NCI-H1436 (cell line): ENCODE measurements around the gene SH3BP5L.

Experiments
- DNase-seq: peaks from one replicate; lab custom pipeline; 2025; lab: John Stamatoyannopoulos, UW

SH3BP5L gene

DNA sequence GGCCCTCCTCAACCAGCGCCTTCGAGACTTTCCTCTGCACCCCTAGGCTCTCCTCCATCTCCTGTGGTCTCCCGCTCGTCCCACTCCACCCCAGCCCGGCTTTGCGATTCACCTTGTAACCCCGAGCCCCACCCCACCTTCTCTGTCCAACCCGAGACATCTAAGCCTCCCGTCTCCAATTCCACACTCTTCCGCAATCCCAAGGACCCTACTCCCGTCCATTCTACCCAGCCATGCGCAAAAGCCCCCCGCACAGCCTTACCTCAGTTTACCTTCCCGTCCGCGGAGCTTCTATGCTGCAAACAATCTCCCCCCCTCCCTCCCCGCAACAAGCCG is 174 bp downstream of the SH3BP5L start:
- no peak for DNase-seq

DNA sequence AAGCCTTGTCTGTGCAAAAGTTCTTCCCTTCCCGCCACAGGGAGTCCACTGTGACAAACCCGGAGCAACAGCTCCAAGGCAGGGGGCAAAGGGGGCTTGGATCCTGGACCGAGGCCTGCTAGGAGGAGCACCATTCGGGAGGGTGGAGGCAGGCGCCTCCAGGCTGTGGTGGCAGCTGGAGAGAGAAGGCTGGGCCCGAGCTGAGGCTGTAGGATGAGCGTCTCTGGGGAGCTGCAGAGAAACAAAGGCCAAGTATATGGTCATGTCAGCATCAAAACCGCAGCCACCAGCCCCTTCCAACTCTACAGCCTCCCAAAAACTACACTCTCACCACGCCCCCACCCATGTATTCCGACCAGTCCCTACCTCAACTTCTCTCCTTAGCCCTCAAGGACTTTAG is 579 bp downstream of the SH3BP5L start:
- no peak for DNase-seq

DNA sequence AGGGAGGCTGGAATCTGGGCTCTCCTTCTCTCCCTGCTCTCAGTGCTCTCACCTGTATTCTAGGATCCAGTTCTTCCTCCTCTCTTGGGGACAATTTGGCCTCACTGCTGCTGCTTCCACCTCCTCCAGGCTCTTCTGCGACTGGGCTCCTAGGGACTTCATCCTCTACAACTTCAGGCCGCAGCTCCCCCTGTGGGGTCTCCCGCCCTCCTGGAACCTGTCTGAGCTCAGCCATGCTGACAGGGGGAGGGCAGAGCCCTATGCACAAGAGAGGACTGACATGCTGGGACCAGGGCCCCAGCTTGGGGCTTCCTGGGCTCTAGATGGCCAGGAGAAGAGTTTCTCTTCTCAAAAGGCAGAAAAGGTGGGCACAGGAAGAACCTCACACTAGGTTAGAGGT is 1.0 kb downstream of the SH3BP5L start:
- no peak for DNase-seq

DNA sequence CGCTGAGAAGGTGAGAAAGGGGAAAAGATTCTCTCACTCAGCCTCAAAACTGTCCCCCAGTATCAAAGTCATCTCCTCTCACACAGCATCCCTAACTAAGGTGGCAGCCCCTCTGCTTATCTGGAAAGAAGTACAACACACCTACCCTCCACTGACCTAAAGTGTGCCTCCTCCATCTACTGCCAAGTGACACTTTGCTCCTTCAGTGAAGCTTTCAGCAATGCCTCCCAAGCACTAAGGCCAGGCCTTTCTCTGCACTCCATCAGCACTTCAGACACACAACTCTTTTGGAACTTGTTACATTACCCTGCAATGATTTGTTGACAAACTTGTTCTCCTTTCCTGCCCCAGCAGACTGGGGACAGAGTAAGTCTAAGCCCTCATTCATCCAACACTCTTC is 1.4 kb downstream of the SH3BP5L start:
- DNase-seq: no peak

DNA sequence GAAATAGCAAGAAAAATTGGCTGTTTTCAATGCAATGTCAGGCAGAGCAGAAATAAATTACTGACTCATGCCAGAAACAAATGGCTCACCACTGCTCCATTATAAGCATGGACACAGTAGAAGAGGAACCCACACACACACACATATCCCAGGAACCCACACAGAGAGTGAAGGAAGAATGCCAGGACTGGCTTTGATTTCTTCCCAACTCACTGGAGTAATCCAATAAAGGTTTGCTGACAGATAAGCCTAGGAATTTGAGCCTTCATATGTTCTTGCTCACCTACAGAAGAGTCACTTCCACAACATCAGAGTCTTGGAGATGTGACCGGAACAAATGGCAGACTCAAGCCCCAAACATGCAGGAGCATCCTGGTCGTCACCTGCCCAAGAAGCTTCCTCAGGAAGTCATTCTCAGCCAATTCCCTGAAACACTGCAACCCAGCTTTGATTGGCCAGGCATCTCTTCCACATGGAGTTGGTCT is 2.2 kb downstream of the SH3BP5L start:
- DNase-seq: no peak

DNA sequence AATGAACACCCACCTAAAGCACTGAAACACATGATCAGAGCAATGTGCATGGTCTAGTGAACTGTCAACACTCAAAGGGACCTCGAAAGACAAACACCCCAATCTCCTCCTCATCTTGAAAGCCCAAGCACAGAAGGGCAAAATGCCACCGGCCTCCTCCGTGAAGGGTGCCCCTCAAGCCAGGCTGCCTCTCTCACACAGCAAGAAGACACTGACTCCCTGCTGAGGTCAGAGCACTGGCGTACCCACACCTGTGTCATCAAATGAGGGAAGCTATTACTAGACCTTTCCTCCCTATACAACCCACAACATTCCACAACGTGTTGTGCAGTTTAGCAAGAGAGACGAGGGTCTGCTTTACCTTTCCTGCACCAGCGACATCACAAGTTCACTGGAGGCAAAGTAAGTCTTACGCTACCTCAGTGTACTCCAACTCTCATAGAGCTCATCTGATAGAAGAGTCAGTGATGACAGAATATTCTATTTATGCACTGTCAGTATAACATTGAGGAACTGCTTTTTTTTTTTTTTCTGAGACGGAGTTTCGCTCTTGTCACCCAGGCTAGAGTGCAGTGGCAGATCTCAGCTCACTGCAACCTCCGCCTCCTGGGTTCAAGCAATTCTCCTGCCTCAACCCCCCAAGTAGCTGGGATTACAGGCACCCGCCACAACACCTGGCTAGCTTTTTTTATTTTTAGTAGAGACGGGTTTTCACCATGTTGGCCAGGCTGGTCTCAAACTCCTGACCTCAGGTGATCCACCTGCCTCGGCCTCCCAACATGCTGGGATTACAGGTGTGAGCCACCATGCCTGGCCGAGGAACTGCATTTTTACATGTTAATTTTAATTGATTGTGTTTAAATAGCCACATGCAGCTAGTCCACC is 3.3 kb downstream of the SH3BP5L start:
- DNase-seq: no peak

DNA sequence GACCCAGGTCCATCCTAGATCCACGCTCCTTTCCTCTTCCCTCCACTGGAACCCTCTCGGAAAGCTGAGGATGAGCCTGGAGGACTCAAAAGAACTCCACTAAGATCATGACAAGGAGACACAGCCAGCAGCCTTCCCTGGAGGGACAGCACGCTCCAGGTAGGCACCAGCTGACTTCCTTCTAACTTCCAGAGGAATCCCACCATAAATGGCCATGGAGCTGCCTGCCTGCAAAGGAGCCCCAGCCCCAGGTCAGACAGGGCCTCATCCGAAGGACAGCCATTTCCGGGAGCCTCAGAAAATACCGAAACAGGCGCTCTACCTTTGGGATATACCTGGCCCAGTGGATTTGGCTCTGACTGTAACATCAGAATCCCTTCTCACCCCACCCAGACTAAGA is 4.1 kb downstream of the SH3BP5L start:
- DNase-seq: no peak

DNA sequence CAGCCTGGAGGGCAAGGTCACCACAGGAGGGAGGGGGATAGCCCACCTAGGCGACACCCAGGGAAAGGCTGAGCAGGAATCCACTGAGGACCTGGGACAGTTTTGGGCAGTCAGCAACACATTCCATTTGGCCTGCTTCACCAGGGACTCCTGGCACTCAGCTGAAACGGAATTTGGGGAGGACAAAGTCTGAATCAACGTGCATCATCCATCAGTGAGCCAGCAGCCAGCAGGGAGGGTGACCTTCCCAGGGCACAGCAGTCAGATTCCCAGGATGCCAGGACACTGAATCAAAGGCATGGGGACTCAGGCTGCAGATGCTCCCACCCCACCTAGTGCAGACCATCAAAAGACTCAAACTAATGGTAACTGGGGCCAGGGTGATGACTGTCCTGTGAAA is 4.6 kb downstream of the SH3BP5L start:
- no peak for DNase-seq

DNA sequence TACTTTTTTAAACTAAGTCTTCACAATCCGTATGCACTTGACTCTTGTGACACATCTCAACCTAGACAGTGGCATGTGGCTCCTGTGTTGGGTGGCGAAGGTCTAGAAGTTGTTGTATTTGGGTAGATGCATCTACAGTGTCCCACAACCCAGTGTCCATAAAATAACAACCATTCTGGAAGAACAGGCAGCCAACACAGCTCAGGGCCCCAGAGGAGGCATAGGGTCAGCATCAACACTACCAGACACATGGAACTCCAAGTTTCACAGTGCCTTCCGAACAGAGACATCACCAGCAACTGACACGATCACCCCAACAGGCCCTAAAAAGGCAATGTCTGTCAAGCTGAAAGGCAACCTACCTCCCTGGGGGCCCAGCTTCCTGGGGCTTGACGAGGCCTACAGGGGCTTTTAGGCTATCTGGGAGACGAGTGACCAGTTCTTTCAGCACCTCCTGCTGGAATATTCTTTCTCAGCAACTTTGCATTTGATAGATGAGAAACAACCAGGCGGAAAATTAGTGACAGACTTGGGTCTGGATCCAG is 5.6 kb downstream of the SH3BP5L start:
- no peak for DNase-seq

DNA sequence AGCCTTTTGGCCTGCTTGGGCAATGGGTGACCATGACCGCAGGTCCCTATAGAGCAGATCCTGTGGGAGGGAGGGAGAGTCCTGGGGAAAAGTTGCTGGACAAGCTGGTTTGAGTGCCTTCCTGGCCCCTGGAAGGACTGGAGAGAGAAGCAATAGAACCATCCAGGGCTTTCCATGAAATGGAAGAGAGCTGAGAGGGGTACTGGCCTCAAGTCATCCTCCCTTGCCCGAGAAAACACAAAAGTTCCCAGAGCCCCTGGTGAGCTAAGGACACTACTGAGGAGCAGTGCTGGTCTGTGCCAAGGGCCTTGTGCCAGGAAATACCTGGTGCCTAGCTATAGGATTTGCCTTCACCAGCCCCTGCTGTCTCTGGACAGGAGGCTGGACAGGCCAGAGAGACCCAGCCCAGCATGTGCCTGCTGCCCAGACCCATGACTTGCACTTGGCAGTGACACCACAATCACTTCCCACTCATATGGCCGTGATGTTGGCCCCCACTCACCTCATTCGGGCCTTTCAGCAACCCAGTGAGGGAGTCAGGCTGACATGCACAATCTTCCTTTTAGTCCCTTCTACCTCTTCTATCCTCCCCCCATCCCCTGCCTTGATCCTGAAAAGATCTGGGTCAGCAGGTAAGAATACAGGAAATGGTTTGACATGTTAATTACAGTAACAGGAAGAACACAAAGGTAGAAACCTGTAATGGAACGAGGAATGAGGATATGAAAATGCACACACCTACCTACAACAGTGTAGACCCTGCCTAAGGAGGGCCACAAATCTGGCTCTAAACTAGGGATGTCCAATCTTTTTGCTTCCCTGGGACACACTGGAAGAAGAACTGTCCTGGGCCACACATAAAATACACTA is 7.0 kb downstream of the SH3BP5L start:
- DNase-seq: no peak

DNA sequence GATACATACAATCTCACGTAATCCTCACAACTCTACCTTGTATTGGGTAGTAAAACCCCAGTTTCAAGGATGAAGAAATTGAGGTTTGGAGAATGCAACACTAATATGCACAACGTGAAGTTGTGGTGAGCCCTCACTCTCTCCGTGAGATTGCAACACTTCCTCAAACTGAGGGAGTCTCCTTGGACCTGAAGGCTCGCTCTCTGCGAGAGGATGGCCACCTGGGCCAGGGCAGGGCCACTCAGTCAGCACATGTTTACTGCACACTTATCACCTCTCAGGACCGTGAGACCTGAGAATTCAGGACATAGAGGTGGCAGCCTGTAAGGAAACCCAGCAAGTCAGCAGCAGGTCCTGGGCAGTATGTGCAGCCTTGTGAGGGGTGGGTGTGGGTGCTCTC is 8.7 kb downstream of the SH3BP5L start:
- DNase-seq: no peak

DNA sequence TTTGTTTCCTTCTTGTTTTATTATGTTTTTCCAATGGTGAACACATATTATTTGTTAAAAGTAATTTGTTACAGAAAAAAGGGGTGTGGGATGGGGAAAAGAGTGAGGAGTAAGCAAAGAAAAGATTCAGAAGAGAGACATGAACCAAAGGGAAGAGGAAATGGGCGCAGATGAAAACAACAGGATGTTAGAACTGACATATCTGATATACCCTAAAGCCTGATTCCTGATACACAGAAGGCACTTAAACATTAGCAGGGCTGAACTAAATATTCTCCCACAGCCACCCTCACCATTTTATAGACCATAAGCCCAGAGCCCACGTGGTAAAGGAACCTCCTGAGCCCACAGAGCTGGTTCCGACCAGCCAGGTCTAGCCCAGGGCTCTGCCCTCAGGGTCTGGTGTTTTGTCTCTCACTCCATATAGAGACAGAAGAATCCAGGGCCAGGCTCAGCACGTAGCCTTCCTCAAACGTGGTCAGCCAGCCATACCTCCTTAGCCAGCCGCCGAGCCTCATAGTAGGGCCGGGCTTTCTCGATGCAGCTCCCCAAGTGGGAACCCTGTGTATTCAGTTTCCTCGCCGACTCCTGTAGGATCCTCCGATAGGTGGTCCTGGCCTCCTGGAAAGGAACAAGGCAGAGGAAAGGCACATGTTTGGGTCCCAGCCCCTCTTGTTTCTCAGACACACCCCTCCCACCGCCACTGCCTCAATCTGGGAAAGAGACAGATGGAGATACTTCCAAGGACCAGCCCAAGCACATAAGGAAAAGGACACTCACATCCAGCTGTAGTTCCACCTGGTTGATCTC is 9.5 kb downstream of the SH3BP5L start:
- no peak for DNase-seq

DNA sequence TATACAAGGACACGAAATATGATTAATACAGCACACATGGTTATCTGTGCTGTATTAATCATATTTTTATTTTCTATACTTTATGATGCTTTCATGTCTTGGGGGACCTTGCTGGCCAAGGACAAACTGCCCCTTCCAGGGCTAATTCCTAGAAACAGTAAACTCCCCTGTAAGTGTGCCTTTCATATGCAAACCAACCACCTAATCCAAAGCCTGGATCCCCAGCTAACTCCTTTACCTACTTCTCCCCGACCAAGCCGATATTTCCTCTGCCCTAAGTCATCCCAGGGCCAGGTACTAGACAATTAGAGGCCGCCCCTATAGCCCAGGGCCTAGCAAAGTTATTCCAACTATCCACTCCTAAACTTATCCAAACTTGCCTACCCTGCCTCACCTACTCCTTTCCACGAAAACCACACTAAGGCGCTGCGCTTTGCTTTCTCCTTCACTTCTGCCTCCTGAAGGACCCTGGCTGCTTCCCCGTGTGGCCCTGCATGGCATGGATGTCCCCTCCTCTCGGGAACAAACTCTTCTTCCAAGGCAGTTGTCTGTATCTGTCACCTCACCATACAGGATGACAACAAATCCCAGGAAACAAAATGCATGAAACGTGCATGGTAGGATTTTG is 10.2 kb downstream of the SH3BP5L start:
- no peak for DNase-seq

DNA sequence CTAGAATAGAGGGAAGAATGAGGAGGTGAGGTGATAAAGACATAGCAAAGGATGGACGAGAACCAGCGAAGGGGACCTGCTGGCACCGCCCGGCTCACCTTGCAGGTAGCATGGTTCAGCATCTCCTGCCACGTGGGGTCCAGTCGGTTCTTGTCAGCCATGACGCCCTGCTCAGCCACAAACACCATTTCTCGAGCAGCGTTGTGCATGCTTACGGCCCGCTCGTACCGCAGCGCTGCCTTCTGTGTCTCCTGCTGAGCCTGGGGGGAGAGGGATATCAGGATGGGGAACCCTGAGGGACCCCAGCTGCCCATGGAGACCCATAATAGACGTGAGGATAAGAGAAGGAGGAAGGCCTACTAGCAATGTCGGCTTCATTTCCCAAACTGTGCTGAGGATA is 11.4 kb downstream of the SH3BP5L start:
- no peak for DNase-seq

DNA sequence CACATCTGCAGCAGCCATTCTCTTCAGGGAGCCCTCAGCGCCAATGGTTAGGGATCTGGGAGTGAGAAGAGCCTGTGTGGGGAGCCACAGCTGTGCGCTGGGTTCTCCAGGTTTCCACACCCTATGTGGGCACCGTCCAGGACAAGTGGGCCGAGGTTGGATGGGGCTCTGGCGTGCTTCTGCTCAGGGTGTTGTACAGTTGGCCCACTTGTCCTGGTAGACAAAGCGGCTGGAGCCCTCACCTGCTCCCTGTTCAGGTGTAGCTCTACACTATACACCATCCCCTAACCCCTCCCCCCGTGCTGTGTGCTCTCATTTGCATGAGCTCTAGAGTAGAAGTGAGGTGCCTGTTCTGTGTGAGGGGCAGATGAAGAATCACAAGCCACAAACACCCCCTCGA is 12.2 kb downstream of the SH3BP5L start:
- no peak for DNase-seq

DNA sequence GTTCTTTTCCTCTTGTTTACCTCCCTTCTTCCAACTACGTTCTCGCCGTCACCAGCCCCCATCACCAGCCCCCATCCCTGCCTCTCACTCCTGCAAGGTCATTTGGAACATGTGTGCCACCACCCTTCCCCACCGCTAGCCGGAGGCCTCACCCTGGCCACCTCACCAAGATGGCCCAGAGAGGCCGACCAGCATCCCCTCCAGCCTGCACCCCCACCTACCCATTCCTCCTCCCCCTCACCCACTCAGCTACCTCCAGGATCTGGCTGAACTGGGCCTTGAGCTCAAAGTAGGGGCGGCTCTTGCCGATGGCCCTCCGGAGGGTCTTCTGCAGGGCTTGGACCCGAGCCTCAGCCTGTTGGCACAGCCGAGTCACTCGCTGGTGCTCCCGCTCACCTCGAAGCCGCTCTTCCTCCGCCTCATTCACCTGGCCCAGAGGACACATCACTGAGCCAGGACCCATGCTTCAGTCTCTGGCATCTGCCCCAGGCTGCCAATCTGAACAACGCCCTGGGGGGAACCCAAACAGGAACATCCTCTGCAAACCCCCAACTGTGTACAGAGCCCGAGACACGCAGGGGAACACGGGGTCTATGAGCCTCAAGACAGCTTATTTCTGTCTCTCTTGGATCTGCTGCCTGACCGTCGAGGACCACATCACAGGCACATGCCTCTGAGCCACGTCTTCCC is 12.8 kb downstream of the SH3BP5L start:
- no peak for DNase-seq

DNA sequence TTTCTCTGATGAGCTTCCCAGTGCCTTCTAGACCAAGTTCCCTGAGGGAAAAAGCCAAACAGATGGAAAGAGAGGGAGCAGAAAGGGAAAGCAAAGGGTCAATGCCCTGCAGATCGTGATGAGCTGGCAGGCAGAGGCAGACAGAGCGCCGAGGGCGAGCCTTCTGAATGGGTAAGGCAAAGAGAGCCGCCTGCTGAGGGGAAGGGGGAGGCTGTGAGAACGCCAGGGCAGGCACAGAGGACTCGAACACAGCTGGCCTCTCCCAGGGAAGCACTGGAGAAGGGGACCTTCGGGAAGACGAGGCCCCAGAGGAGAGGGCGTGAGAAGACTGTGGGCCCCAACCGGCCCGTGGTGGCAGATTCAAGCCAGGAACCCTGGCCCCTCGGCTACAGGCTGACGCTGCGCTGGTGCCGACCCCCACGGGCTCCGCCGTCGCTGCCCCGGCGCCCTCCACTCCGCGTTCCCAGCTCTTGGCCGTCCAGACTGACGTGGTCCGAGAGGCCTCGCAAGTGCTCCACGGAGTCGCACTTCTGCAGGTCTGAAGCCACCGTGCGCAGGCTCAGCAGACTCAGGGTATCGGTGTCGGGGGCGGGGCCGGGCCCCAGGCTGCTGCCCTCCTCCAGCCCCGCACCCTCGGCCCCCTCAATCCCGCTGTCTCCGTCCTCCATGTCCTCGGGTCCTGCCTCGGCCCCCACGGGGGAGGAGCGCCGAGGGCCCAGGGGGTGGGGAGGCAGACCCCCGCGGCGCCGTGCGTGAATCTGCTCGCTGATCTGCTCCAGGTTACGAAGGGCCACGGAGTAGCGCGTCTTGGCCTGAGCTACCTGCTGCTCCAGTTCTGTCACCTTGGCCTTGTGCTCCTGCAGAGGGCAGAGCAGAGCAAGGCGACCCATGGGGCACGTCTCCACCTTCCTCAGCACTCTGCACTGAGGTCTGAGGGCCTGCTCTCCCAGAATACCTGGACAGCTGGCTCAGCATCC is 13.9 kb downstream of the SH3BP5L start:
- DNase-seq: no peak

DNA sequence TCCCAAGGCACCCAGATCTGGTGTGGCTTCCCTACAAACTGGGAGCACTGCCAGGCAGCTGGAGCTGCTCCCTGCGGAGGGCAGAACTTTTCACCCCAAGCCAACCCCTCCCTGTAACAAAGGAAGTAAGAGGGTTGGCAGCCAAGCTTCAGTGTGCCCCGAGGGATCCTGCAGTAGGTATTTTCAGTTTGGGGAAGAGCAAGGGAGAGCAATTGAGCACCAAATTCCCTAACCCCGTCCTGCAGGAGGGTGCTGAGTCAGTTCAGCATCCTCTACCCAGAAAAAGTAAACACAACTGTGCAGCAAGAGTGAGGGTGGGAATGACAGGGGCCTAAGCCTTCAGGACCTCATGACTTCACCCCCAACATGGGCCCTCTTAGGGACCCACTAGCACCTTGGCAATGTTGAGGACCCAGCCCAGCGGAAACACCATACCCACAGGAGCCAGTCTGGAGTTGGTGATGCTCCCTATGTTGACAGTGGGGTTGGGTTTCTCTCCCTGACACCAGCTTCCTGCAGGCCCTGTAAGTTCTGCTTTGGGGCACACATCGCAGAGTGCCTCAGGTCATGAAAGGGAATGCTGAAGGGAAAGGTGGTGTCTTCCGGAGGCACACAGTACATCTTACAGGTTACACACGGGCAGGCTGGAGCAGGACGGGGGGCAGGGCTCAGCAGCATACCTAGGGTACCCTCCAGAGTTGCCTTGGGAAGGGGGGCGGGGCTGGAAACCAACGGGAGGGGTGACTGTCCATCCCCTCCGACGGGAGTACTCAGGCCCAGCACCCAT is 14.8 kb downstream of the SH3BP5L start:
- no peak for DNase-seq
